H1 (cell line): ENCODE measurements around the gene GALNT9. TPM values are rescaled to one million over a fixed set of nuclear protein-coding genes. Genes with fewer than 3 reads are reported as not detected.

Source experiments
- CTCF ChIA-PET: fragments of 300-600 bp; sonication (Branson Sonifier 250); formaldehyde crosslinking; loops from one replicate; lab custom pipeline; 2021; ENCODE audit not compliant: partially characterized antibody; lab: Charles Lee
- POLR2A ChIA-PET: fragments of 300-600 bp; sonication (Branson Sonifier 250); formaldehyde crosslinking; loops from one replicate; lab custom pipeline; 2021; ENCODE audit warnings: inconsistent platforms; ENCODE audit not compliant: partially characterized antibody; lab: Charles Lee
- DNase-seq, 2 experiments: peaks; one replicate each; pipeline versions ENCODE4 v3.0.0 to v3.0.0-alpha.2; 2010 to 2022; ENCODE audit warnings: low spot score in 2 of 2, low read depth in 1 of 2, mixed read lengths in 1 of 2
- FAIRE-seq: peaks from 2 replicates; lab custom pipeline; 2011; peaks lifted over from hg19 to GRCh38; lab: Jason Lieb, UNC
- H2AFZ ChIP-seq: 2 replicates; pipeline ENCODE4 v1.8.1; 2012; ENCODE audit warnings: low read length, inconsistent platforms
- H2AK5ac ChIP-seq: 2 replicates; pipeline ENCODE4 v1.6.1; 2013; ENCODE audit warnings: low read depth, low read length
- H2BK120ac ChIP-seq: replicated peaks from 2 replicates; pipeline ENCODE3; 2013; ENCODE audit warnings: low read depth, low read length, inconsistent platforms
- H2BK12ac ChIP-seq: 2 replicates; pipeline ENCODE4 v1.6.1; 2013; ENCODE audit warnings: low read depth, low read length
- H2BK15ac ChIP-seq: 2 replicates; pipeline ENCODE4 v1.6.1; 2013; ENCODE audit warnings: low read length
- H2BK20ac ChIP-seq: 2 replicates; pipeline ENCODE4 v1.6.1; 2013; ENCODE audit warnings: low read length
- H2BK5ac ChIP-seq: 2 replicates; pipeline ENCODE4 v1.6.1; 2013; ENCODE audit warnings: low read depth, low read length
- H3K14ac ChIP-seq: 2 replicates; pipeline ENCODE4 v1.6.1; 2013; ENCODE audit warnings: inconsistent platforms; ENCODE audit not compliant: insufficient read length
- H3K18ac ChIP-seq: 2 replicates; pipeline ENCODE4 v1.6.1; 2013; ENCODE audit warnings: low read length; ENCODE audit errors: extremely low read depth
- H3K23ac ChIP-seq: 2 replicates; pipeline ENCODE4 v1.6.1; 2013; ENCODE audit warnings: inconsistent platforms; ENCODE audit not compliant: insufficient read length
- H3K23me2 ChIP-seq: 2 replicates; pipeline ENCODE4 v1.6.1; 2013; ENCODE audit warnings: low read depth, low read length
- H3K27ac ChIP-seq: 2 replicates; pipeline ENCODE4 v1.6.1; 2011; ENCODE audit warnings: low read depth, low read length, inconsistent platforms
- H3K27me3 ChIP-seq, 4 experiments: replicated peaks in 1 of 4; 1 replicate in 1 of 4; 2 replicates in 3 of 4; pipeline versions ENCODE4 v1.6.1 to v1.8.1; 2011 to 2013; ENCODE audit warnings: low read length in 3 of 4, mild to moderate bottlenecking in 3 of 4, inconsistent platforms in 2 of 4, mixed read lengths in 2 of 4, moderate library complexity in 1 of 4; ENCODE audit not compliant: control insufficient read depth in 3 of 4, insufficient read depth in 3 of 4; ENCODE audit errors: extremely low read depth in 1 of 4
- H3K36me3 ChIP-seq, 4 experiments: 2 replicates each; pipeline versions ENCODE4 v1.6.1 to v1.8.1; 2011 to 2013; ENCODE audit warnings: mild to moderate bottlenecking in 4 of 4, low read length in 3 of 4, moderate library complexity in 2 of 4, control low read depth in 1 of 4, inconsistent platforms in 1 of 4; ENCODE audit not compliant: insufficient read depth in 4 of 4, control insufficient read depth in 2 of 4
- H3K4ac ChIP-seq: replicated peaks from 2 replicates; pipeline ENCODE3; 2013; ENCODE audit warnings: low read length, low read depth, mixed read lengths, inconsistent platforms; ENCODE audit not compliant: insufficient read length
- H3K4me1 ChIP-seq, 4 experiments: replicated peaks in 1 of 4; 1 replicate in 1 of 4; 2 replicates in 3 of 4; pipeline versions ENCODE4 v1.6.1 to v1.8.1; 2011 to 2013; ENCODE audit warnings: low read length in 3 of 4, inconsistent platforms in 2 of 4, mixed read lengths in 1 of 4; ENCODE audit not compliant: insufficient read depth in 4 of 4, control insufficient read depth in 3 of 4
- H3K4me2 ChIP-seq, 2 experiments: 2 replicates each; pipeline versions ENCODE4 v1.6.1 to v1.8.1; 2011 to 2013; ENCODE audit warnings: low read depth in 2 of 2, low read length in 2 of 2, control low read depth in 1 of 2, inconsistent platforms in 1 of 2, mild to moderate bottlenecking in 1 of 2; ENCODE audit not compliant: insufficient read depth in 1 of 2
- H3K4me3 ChIP-seq, 4 experiments: fragments of 200-600, 300-600 bp in 1 of 4; sonication (generic), shearing (Covaris generic), sonication (Bioruptor Twin) in 1 of 4; 2 replicates each; pipeline versions ENCODE4 v1.5.1 to v1.8.1; 2011 to 2016; ENCODE audit warnings: low read length in 4 of 4, low read depth in 3 of 4, control low read depth in 2 of 4, inconsistent platforms in 2 of 4, mild to moderate bottlenecking in 2 of 4, mixed read lengths in 1 of 4, moderate library complexity in 1 of 4; ENCODE audit not compliant: insufficient read depth in 2 of 4; ENCODE audit errors: extremely low read depth in 1 of 4
- H3K56ac ChIP-seq: replicated peaks from 2 replicates; pipeline ENCODE3; 2013; ENCODE audit warnings: low read depth, mild to moderate bottlenecking, mixed read lengths, low read length, inconsistent platforms; ENCODE audit not compliant: insufficient read length
- H3K79me1 ChIP-seq: 2 replicates; pipeline ENCODE4 v1.6.1; 2013; ENCODE audit warnings: low read depth, low read length, control low read depth
- H3K79me2 ChIP-seq, 2 experiments: 2 replicates each; pipeline versions ENCODE4 v1.6.1 to v1.8.1; 2012 to 2013; ENCODE audit warnings: low read length in 2 of 2, mild to moderate bottlenecking in 2 of 2, inconsistent platforms in 1 of 2; ENCODE audit not compliant: insufficient read depth in 2 of 2, control insufficient read depth in 1 of 2
- H3K9ac ChIP-seq, 4 experiments: replicated peaks in 1 of 4; 1 replicate in 1 of 4; 2 replicates in 3 of 4; pipeline versions ENCODE4 v1.6.1 to v1.8.1; 2011 to 2013; ENCODE audit warnings: low read depth in 3 of 4, low read length in 3 of 4, control low read depth in 2 of 4, mild to moderate bottlenecking in 2 of 4, moderate library complexity in 2 of 4, inconsistent platforms in 1 of 4; ENCODE audit errors: extremely low read depth in 1 of 4
- H3K9me3 ChIP-seq, 2 experiments: 2 replicates each; pipeline versions ENCODE4 v1.6.1 to v1.8.1; 2012 to 2013; ENCODE audit warnings: mild to moderate bottlenecking in 2 of 2, moderate library complexity in 2 of 2, control low read depth in 1 of 2, inconsistent platforms in 1 of 2, low read depth in 1 of 2, low read length in 1 of 2, mixed read lengths in 1 of 2; ENCODE audit not compliant: insufficient read depth in 2 of 2
- H4K20me1 ChIP-seq, 2 experiments: replicated peaks in 1 of 2; 2 replicates each; pipeline versions ENCODE3 to v1.8.1; 2011 to 2013; ENCODE audit warnings: inconsistent platforms in 2 of 2, low read length in 2 of 2, mild to moderate bottlenecking in 1 of 2; ENCODE audit not compliant: insufficient read depth in 2 of 2, control insufficient read depth in 1 of 2
- H4K5ac ChIP-seq: 2 replicates; pipeline ENCODE4 v1.6.1; 2013; ENCODE audit warnings: low read length, low read depth, mixed read lengths, inconsistent platforms; ENCODE audit not compliant: insufficient read length
- H4K8ac ChIP-seq: 2 replicates; pipeline ENCODE4 v1.8.0; 2013; ENCODE audit warnings: mild to moderate bottlenecking, moderate library complexity, low read length, inconsistent platforms; ENCODE audit not compliant: insufficient read depth; ENCODE audit errors: extremely low read depth
- H4K91ac ChIP-seq: replicated peaks from 2 replicates; pipeline ENCODE3; 2013; ENCODE audit warnings: low read length, mixed read lengths, inconsistent platforms; ENCODE audit not compliant: insufficient read length
- CTCF ChIP-seq, 3 experiments: IDR thresholded peaks; 1 replicate in 2 of 3; 2 replicates in 1 of 3; pipeline versions ENCODE4 v1.5.1 to v1.6.1; 2011; ENCODE audit warnings: low read length in 3 of 3, mild to moderate bottlenecking in 3 of 3, inconsistent platforms in 2 of 3, low read depth in 1 of 3, moderate library complexity in 1 of 3; ENCODE audit not compliant: insufficient read depth in 1 of 3; ENCODE audit errors: control extremely low read depth in 1 of 3
- EZH2 ChIP-seq: fragments of 200-600 bp; sonication (generic); IDR thresholded peaks from 2 replicates; pipeline ENCODE4 v1.7.1; 2012; ENCODE audit warnings: low read depth, mild to moderate bottlenecking, moderate library complexity, low read length, inconsistent platforms; ENCODE audit not compliant: severe bottlenecking
- FOSL1 ChIP-seq: IDR thresholded peaks from 2 replicates; pipeline ENCODE4 v1.6.1; 2011; ENCODE audit warnings: mild to moderate bottlenecking, low read depth, low read length, moderate library complexity; ENCODE audit not compliant: insufficient read depth
- GTF2F1 ChIP-seq: IDR thresholded peaks from 2 replicates; pipeline ENCODE4 v1.6.1; 2012; ENCODE audit warnings: low read depth, low read length, improper control_type of control experiment, borderline replicate concordance
- HDAC6 ChIP-seq: IDR thresholded peaks from one replicate; pipeline ENCODE4 v1.7.1; 2012; ENCODE audit warnings: low read depth, mild to moderate bottlenecking, inconsistent platforms, low read length, moderate library complexity
- JUN ChIP-seq: IDR thresholded peaks from 2 replicates; pipeline ENCODE4 v1.6.1; 2011; ENCODE audit warnings: low read depth, mild to moderate bottlenecking, improper control_type of control experiment, low read length
- RBBP5 ChIP-seq: IDR thresholded peaks from 2 replicates; pipeline ENCODE4 v1.7.1; 2012; ENCODE audit warnings: low read depth, mild to moderate bottlenecking, inconsistent platforms, low read length, moderate library complexity, borderline replicate concordance
- RNF2 ChIP-seq: fragments of 200-900, 300-1000 bp; sonication (generic); IDR thresholded peaks from 2 replicates; pipeline ENCODE4 v1.7.1; 2016; ENCODE audit warnings: borderline replicate concordance, low read depth, mild to moderate bottlenecking, antibody characterized with exemption, low read length; ENCODE audit not compliant: poor library complexity, severe bottlenecking; ENCODE audit errors: missing control alignments
- TBP ChIP-seq: IDR thresholded peaks from 2 replicates; pipeline ENCODE4 v1.6.1; 2011; ENCODE audit warnings: low read depth, low read length, improper control_type of control experiment
- WGBS, 2 experiments: shearing (Covaris generic) in 1 of 2; methylation state at CpG; one replicate each; pipeline versions ENCODE4 v1.1.6 to v1.1.7; 2013 to 2015; ENCODE audit warnings: low lambda C conversion rate in 2 of 2, mixed read lengths in 2 of 2, inconsistent platforms in 1 of 2, low coverage in 1 of 2, missing lambda C conversion rate in 1 of 2; ENCODE audit not compliant: insufficient replicate concordance in 2 of 2, insufficient coverage in 1 of 2, insufficient read length in 1 of 2; ENCODE audit errors: extremely low coverage in 1 of 2, missing lambda C conversion rate in 1 of 2; 5-methylcytosine and 5-hydroxymethylcytosine counted together
- polyA plus RNA-seq, 7 experiments: library from polyadenylated mRNA; depleted of rRNA in 3 of 7; stranded (reverse) in 5 of 7; unstranded in 2 of 7; fragments of >200 nt in 5 of 7; fragments of 200-250 nt in 2 of 7; gene quantifications; 1 replicate in 5 of 7; 2 replicates in 1 of 7; 4 replicates in 1 of 7; pipeline versions ENCODE4 v1.2.1 to v1.2.3, GENCODE V29; 2011 to 2013; ENCODE audit warnings: missing spikeins in 2 of 7, mixed read lengths in 2 of 7
- total RNA-seq: library from RNA; stranded (reverse); fragmentation: NEBNext Ultra II Directional; extraction: Animal tissue kit (Norgen Biotek cat#: 25700); gene quantifications from 2 replicates; pipeline ENCODE4 v1.2.1, GENCODE V29; 2021

The GALNT9 gene
- total and polyA plus RNA-seq, 2 of the 8 experiments (the other 6 are each of a cell fraction or from before 2014, with no cell fraction given): 2.0 to 3.6 TPM

GRCh38 chr12:132269271-132269968 is 60.0 kb downstream of the GALNT9 start:
- Histone ChIP-seq H3K27me3 (peaks cover 0 to 16% (median 12%) of the 10 kb centered on the region in 4 experiments; a peak in 4 of 7 replicates), H3K18ac (no peak overlapping the region), H4K5ac (no peak overlapping the region), H2BK15ac (no peak overlapping the region), H3K79me1 (peaks cover 3% of the 10 kb centered on the region), H3K23me2 (peaks cover 6% of the 10 kb centered on the region), H3K36me3 (no peaks in the 10 kb centered on the region; a peak in 1 of 8 replicates), H2BK20ac (no peak overlapping the region), H3K14ac (no peak overlapping the region), H3K4me1 (peaks cover 0 to 8% (median 4%) of the 10 kb centered on the region in 4 experiments; a peak in 5 of 7 replicates), H2BK5ac (no peak overlapping the region), H3K9me3 (no peaks in the 10 kb centered on the region), H4K91ac (no peak overlapping the region), H3K79me2 (no peaks in the 10 kb centered on the region), H3K4me2 (no peak overlapping the region), H2BK12ac (no peak overlapping the region), H3K4ac (no peak overlapping the region), H4K8ac (peak overlapping the region; percentile 18; the same call in 1 of the 2 replicates), H3K56ac (no peak overlapping the region), H2BK120ac (no peak overlapping the region), H3K9ac (no peak overlapping the region), H4K20me1 (peaks cover 0 to 6% of the 10 kb centered on the region in 2 experiments), H3K27ac (no peak overlapping the region), H3K23ac (no peak overlapping the region), H3K4me3 (no peak overlapping the region), H2AK5ac (no peak overlapping the region), H2AFZ (no peak overlapping the region)
- FAIRE-seq (no peak), DNase-seq (no peak)
- ChIA-PET POLR2A (interaction anchor here (1.4 to 2.0 kb wide), 3 partner anchors 13 to 117 kb away, joined by 3 to 5 read pairs (median 4); no protein-coding TSS in a partner anchor), CTCF (interaction anchor here (0.6 to 2.6 kb wide), 11 partner anchors 12 to 655 kb away, joined by 3 to 9 read pairs (median 3); no protein-coding TSS in a partner anchor)
- 91% methylated on average over 44 of the region's 44 CpGs; no CpG with 5 or more reads in 1 of the 2 experiments for WGBS, 2 experiments
- TF ChIP-seq JUN (no peak), RBBP5 (no peak), HDAC6 (no peak), FOSL1 (no peak), TBP (no peak), CTCF (IDR thresholded peaks at IDR 0.05; ENCODE audit: control extremely low read depth in 1 of 3, insufficient read depth in 1 of 3, low read depth in 1 of 3, low read length in 3 of 3) (no peak), GTF2F1 (no peak), EZH2 (no peak), RNF2 (no peak)
